Measurements from ENCODE around the gene SLC24A4.

GRCh38 chr14:92481811-92482555 lies 159.0 kb downstream of the SLC24A4 start:
- TF ChIP-seq POLR2AphosphoS5 (IDR thresholded peaks at IDR 0.05) (no peak), POLR2A (IDR thresholded peaks at IDR 0.05) (no peak)
- TF ChIP-seq, protein P1, sequence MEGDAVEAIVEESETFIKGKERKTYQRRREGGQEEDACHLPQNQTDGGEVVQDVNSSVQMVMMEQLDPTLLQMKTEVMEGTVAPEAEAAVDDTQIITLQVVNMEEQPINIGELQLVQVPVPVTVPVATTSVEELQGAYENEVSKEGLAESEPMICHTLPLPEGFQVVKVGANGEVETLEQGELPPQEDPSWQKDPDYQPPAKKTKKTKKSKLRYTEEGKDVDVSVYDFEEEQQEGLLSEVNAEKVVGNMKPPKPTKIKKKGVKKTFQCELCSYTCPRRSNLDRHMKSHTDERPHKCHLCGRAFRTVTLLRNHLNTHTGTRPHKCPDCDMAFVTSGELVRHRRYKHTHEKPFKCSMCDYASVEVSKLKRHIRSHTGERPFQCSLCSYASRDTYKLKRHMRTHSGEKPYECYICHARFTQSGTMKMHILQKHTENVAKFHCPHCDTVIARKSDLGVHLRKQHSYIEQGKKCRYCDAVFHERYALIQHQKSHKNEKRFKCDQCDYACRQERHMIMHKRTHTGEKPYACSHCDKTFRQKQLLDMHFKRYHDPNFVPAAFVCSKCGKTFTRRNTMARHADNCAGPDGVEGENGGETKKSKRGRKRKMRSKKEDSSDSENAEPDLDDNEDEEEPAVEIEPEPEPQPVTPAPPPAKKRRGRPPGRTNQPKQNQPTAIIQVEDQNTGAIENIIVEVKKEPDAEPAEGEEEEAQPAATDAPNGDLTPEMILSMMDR (IDR thresholded peaks at IDR 0.05), result no peak

Data from upper lobe of left lung (tissue), 4 donors.